Measurements from ENCODE around the gene NUMBL. TPM values are rescaled to one million over a fixed set of nuclear protein-coding genes. Genes with fewer than 3 reads are reported as not detected.

NUMBL gene
- total RNA-seq, 2 experiments from 2014 or later, result 5.1 to 6.0 TPM

GRCh38 chr19:40671404-40671803 is 19.0 kb downstream of the NUMBL start:
- Mint-ChIP-seq H3K4me1 (ENCODE audit: low read depth) (no peaks in the 10 kb centered on the region), H3K9me3 (ENCODE audit: insufficient read depth) (no peaks in the 10 kb centered on the region), H3K27ac (peak overlapping the region; percentile 8), H3K36me3 (ENCODE audit: low read depth) (peaks cover 19% of the 10 kb centered on the region), H3K27me3 (ENCODE audit: low read depth) (no peaks in the 10 kb centered on the region), H3K4me3 (no peak overlapping the region)
- ATAC-seq (no peak), DNase-seq (no peak)
- POLR2A ChIA-PET, result no interaction called here
- CTCF ChIA-PET, result interaction anchor here (0.8 to 1.9 kb wide), 2 partner anchors 8 to 127 kb away, joined by 3 to 4 read pairs; partner anchors contain the start of gene EGLN2

- DNase-seq (no peak), ATAC-seq (no peak)
- no peak overlapping the region for H3K4me3 Mint-ChIP-seq
- ChIA-PET POLR2A (no interaction called here), CTCF (no interaction called here)
- no peak overlapping the region for H3K27ac Mint-ChIP-seq
- no peaks in the 10 kb centered on the region for H3K27me3 Mint-ChIP-seq (ENCODE audit: low read depth)
- peaks cover 19% of the 10 kb centered on the region for H3K36me3 Mint-ChIP-seq (ENCODE audit: low read depth)
- no peaks in the 10 kb centered on the region for H3K4me1 Mint-ChIP-seq (ENCODE audit: low read depth)
- H3K9me3 Mint-ChIP-seq (ENCODE audit: insufficient read depth), result no peaks in the 10 kb centered on the region
Measured at GRCh38 chr19:40668991-40669614, 21.3 kb downstream of the NUMBL start.

GRCh38 chr19:40667602-40668001 is 22.8 kb downstream of the NUMBL start:
- ATAC-seq, result no peak
- no peaks in the 10 kb centered on the region for H3K27me3 Mint-ChIP-seq (ENCODE audit: low read depth)
- ChIA-PET CTCF (interaction anchor here (1.1 kb wide), 1 partner anchor 32 kb away, joined by 3 read pairs; no protein-coding TSS in a partner anchor), POLR2A (no interaction called here)
- H3K4me1 Mint-ChIP-seq (ENCODE audit: low read depth), result peaks cover 7% of the 10 kb centered on the region
- H3K4me3 Mint-ChIP-seq, result no peak overlapping the region
- no peak for DNase-seq
- H3K36me3 Mint-ChIP-seq (ENCODE audit: low read depth), result peaks cover 19% of the 10 kb centered on the region
- no peaks in the 10 kb centered on the region for H3K9me3 Mint-ChIP-seq (ENCODE audit: insufficient read depth)
- H3K27ac Mint-ChIP-seq, result no peak overlapping the region

- H3K27me3 Mint-ChIP-seq (ENCODE audit: low read depth), result no peaks in the 10 kb centered on the region
- H3K27ac Mint-ChIP-seq, result no peak overlapping the region
- no peak overlapping the region for H3K4me3 Mint-ChIP-seq
- H3K36me3 Mint-ChIP-seq (ENCODE audit: low read depth), result peaks cover 19% of the 10 kb centered on the region
- H3K9me3 Mint-ChIP-seq (ENCODE audit: insufficient read depth), result no peaks in the 10 kb centered on the region
- ChIA-PET POLR2A (no interaction called here), CTCF (no interaction called here)
- no peak for DNase-seq
- no peak for ATAC-seq
- peaks cover 7% of the 10 kb centered on the region for H3K4me1 Mint-ChIP-seq (ENCODE audit: low read depth)
Measured at GRCh38 chr19:40666803-40667438, 23.5 kb downstream of the NUMBL start.

- no peak for DNase-seq
- ATAC-seq, result no peak
- peaks cover 6% of the 10 kb centered on the region for H3K36me3 Mint-ChIP-seq (ENCODE audit: low read depth)
- H3K9me3 Mint-ChIP-seq (ENCODE audit: insufficient read depth), result no peaks in the 10 kb centered on the region
- POLR2A ChIA-PET, result interaction anchor here (1.2 to 1.9 kb wide), 4 partner anchors 53 to 143 kb away, joined by 3 to 9 read pairs (median 4); partner anchors contain the start of genes ITPKC and RAB4B
- peaks cover 6% of the 10 kb centered on the region for H3K27me3 Mint-ChIP-seq (ENCODE audit: low read depth)
- H3K4me1 Mint-ChIP-seq (ENCODE audit: low read depth), result peaks cover 7% of the 10 kb centered on the region
- H3K27ac Mint-ChIP-seq, result peak overlapping the region; percentile 70
- CTCF ChIA-PET, result interaction anchor here (0.6 to 5.8 kb wide), 26 partner anchors 8 to 607 kb away, joined by 3 to 47 read pairs (median 4); partner anchors contain the start of genes ACTMAP, COQ8B, EGLN2 and ITPKC
- peak overlapping the region; percentile 78 for H3K4me3 Mint-ChIP-seq
Measured at GRCh38 chr19:40663695-40664692, 26.5 kb downstream of the NUMBL start.

GRCh38 chr19:40662925-40663694 is 27.3 kb downstream of the NUMBL start:
- CTCF ChIA-PET, result interaction anchor here (0.6 to 5.8 kb wide), 27 partner anchors 9 to 606 kb away, joined by 3 to 47 read pairs (median 4); partner anchors contain the start of genes ACTMAP, COQ8B, EGLN2 and ITPKC
- H3K27ac Mint-ChIP-seq, result peak overlapping the region; percentile 81
- peaks cover 6% of the 10 kb centered on the region for H3K27me3 Mint-ChIP-seq (ENCODE audit: low read depth)
- POLR2A ChIA-PET, result interaction anchor here (1.2 to 1.9 kb wide), 3 partner anchors 115 to 144 kb away, joined by 3 to 9 read pairs (median 5); partner anchors contain the start of gene RAB4B
- peak; percentile 96 for ATAC-seq
- H3K4me3 Mint-ChIP-seq, result peak overlapping the region; percentile 78
- peaks cover 1% of the 10 kb centered on the region for H3K36me3 Mint-ChIP-seq (ENCODE audit: low read depth)
- H3K4me1 Mint-ChIP-seq (ENCODE audit: low read depth), result peaks cover 7% of the 10 kb centered on the region
- no peaks in the 10 kb centered on the region for H3K9me3 Mint-ChIP-seq (ENCODE audit: insufficient read depth)
- DNase-seq, result peak; percentile 92

GRCh38 chr19:40661616-40662015 is 28.8 kb downstream of the NUMBL start:
- no peak overlapping the region for H3K4me3 Mint-ChIP-seq

GRCh38 chr19:40659566-40659965 is 30.9 kb downstream of the NUMBL start:
- ATAC-seq (no peak), DNase-seq (no peak)
- H3K36me3 Mint-ChIP-seq (ENCODE audit: low read depth), result no peaks in the 10 kb centered on the region
- peaks cover 7% of the 10 kb centered on the region for H3K4me1 Mint-ChIP-seq (ENCODE audit: low read depth)
- POLR2A ChIA-PET, result interaction anchor here (0.6 kb wide), 1 partner anchor 191 kb away, joined by 3 read pairs; no protein-coding TSS in a partner anchor
- no peaks in the 10 kb centered on the region for H3K9me3 Mint-ChIP-seq (ENCODE audit: insufficient read depth)
- no peak overlapping the region for H3K27ac Mint-ChIP-seq
- CTCF ChIA-PET, result interaction anchor here (1.9 to 5.8 kb wide), 2 partner anchors 25 to 160 kb away, joined by 10 to 45 read pairs; no protein-coding TSS in a partner anchor
- H3K4me3 Mint-ChIP-seq, result no peak overlapping the region
- peaks cover 6% of the 10 kb centered on the region for H3K27me3 Mint-ChIP-seq (ENCODE audit: low read depth)

More at GRCh38 chr19:40661616-40662015, 28.8 kb downstream of the NUMBL start:
- no peak for ATAC-seq
- peaks cover 7% of the 10 kb centered on the region for H3K4me1 Mint-ChIP-seq (ENCODE audit: low read depth)
- peaks cover 6% of the 10 kb centered on the region for H3K27me3 Mint-ChIP-seq (ENCODE audit: low read depth)
- no peaks in the 10 kb centered on the region for H3K36me3 Mint-ChIP-seq (ENCODE audit: low read depth)
- no peaks in the 10 kb centered on the region for H3K9me3 Mint-ChIP-seq (ENCODE audit: insufficient read depth)
- no peak for DNase-seq
- POLR2A ChIA-PET, result no interaction called here
- CTCF ChIA-PET, result interaction anchor here (1.1 to 5.8 kb wide), 7 partner anchors 15 to 483 kb away, joined by 3 to 45 read pairs (median 8); partner anchors contain the start of genes ACTMAP and SNRPA
- H3K27ac Mint-ChIP-seq, result no peak overlapping the region

GRCh38 chr19:40659116-40659515 is 31.3 kb downstream of the NUMBL start:
- no peak overlapping the region for H3K27ac Mint-ChIP-seq
- POLR2A ChIA-PET, result interaction anchor here (0.6 kb wide), 1 partner anchor 190 kb away, joined by 3 read pairs; no protein-coding TSS in a partner anchor
- ATAC-seq (no peak), DNase-seq (no peak)
- peaks cover 6% of the 10 kb centered on the region for H3K27me3 Mint-ChIP-seq (ENCODE audit: low read depth)
- no peak overlapping the region for H3K4me3 Mint-ChIP-seq
- H3K9me3 Mint-ChIP-seq (ENCODE audit: insufficient read depth), result no peaks in the 10 kb centered on the region
- CTCF ChIA-PET, result interaction anchor here (1.9 kb wide), 1 partner anchor 24 kb away, joined by 10 read pairs; no protein-coding TSS in a partner anchor
- no peaks in the 10 kb centered on the region for H3K36me3 Mint-ChIP-seq (ENCODE audit: low read depth)
- H3K4me1 Mint-ChIP-seq (ENCODE audit: low read depth), result peaks cover 7% of the 10 kb centered on the region

GRCh38 chr19:40658031-40658430 is 32.4 kb downstream of the NUMBL start:
- POLR2A ChIA-PET, result no interaction called here
- Mint-ChIP-seq H3K36me3 (ENCODE audit: low read depth) (no peaks in the 10 kb centered on the region), H3K27ac (no peak overlapping the region), H3K9me3 (ENCODE audit: insufficient read depth) (no peaks in the 10 kb centered on the region), H3K4me1 (ENCODE audit: low read depth) (no peaks in the 10 kb centered on the region), H3K27me3 (ENCODE audit: low read depth) (peaks cover 6% of the 10 kb centered on the region), H3K4me3 (no peak overlapping the region)
- CTCF ChIA-PET, result interaction anchor here (0.9 to 1.4 kb wide), 3 partner anchors 23 to 161 kb away, joined by 4 to 7 read pairs (median 5); no protein-coding TSS in a partner anchor
- no peak for ATAC-seq
- no peak for DNase-seq

All from activated CD8-positive, alpha-beta T cell treated with anti-CD3 and anti-CD28 coated beads, Interleukin-2, amount 10 ng/mL, durations not matched to agents 7 days and 5 days (primary cell).